Loucy (cell line): ENCODE data around the gene LHFPL2.
A peak's percentile ranks its signal among the peaks of the same experiment; 100 is the strongest.

ENCODE experiments used
- H2AFZ ChIP-seq: fragments of 200-600 bp; sonication (generic); 2 replicates; pipeline ENCODE4 v1.6.0; 2016; ENCODE audit warnings: antibody characterized with exemption, mild to moderate bottlenecking, low read length, moderate library complexity
- H3F3A ChIP-seq: fragments of 200-600 bp; 2 replicates; pipeline ENCODE4 v1.6.0; 2016; ENCODE audit warnings: antibody characterized with exemption, low read depth, mild to moderate bottlenecking
- H3K27me3 ChIP-seq: fragments of 200-600 bp; sonication (generic); 2 replicates; pipeline ENCODE4 v1.6.1; 2014; ENCODE audit warnings: low read length, mild to moderate bottlenecking; ENCODE audit not compliant: insufficient read depth, poor library complexity, severe bottlenecking
- H3K36me3 ChIP-seq: fragments of 200-600 bp; sonication (generic); 2 replicates; pipeline ENCODE4 v1.6.1; 2016; ENCODE audit warnings: low read length; ENCODE audit not compliant: insufficient read depth
- H3K4me1 ChIP-seq: fragments of 200-600 bp; sonication (generic); 2 replicates; pipeline ENCODE4 v1.5.1; 2014; ENCODE audit warnings: low read length, mild to moderate bottlenecking; ENCODE audit not compliant: insufficient read depth, poor library complexity, severe bottlenecking
- H3K4me2 ChIP-seq: fragments of 200-600 bp; sonication (generic); 2 replicates; pipeline ENCODE4 v1.6.0; 2014; ENCODE audit warnings: antibody characterized with exemption, low read length, low read depth, mild to moderate bottlenecking; ENCODE audit not compliant: poor library complexity, severe bottlenecking
- H3K4me3 ChIP-seq: fragments of 200-600 bp; sonication (generic); 2 replicates; pipeline ENCODE4 v1.5.1; 2014; ENCODE audit warnings: low read length, mild to moderate bottlenecking, mixed read lengths; ENCODE audit not compliant: poor library complexity, severe bottlenecking
- H3K79me2 ChIP-seq: fragments of 200-600 bp; sonication (generic); 2 replicates; pipeline ENCODE4 v1.6.1; 2014; ENCODE audit warnings: low read length; ENCODE audit not compliant: insufficient read depth
- H3K9ac ChIP-seq: fragments of 200-600 bp; sonication (generic); 2 replicates; pipeline ENCODE4 v1.6.0; 2014; ENCODE audit warnings: mild to moderate bottlenecking, low read depth, low read length, moderate library complexity; ENCODE audit not compliant: poor library complexity, severe bottlenecking
- H3K9me2 ChIP-seq: fragments of 200-600 bp; sonication (generic); replicated peaks from 2 replicates; pipeline ENCODE4 v1.6.1; 2016; ENCODE audit warnings: low read depth, low read length, mixed read lengths
- H3K9me3 ChIP-seq: fragments of 200-600 bp; sonication (generic); 2 replicates; pipeline ENCODE4 v1.6.1; 2014; ENCODE audit warnings: mild to moderate bottlenecking, antibody characterized with exemption, low read length, low read depth; ENCODE audit not compliant: insufficient read depth
- H4K20me1 ChIP-seq: fragments of 200-600 bp; sonication (generic); 2 replicates; pipeline ENCODE4 v1.6.0; 2014; ENCODE audit warnings: antibody characterized with exemption, low read length, mild to moderate bottlenecking; ENCODE audit not compliant: insufficient read depth, poor library complexity, severe bottlenecking
- CTCF ChIP-seq: fragments of 200-600 bp; sonication (generic); conservative IDR thresholded peaks from 2 replicates; pipeline ENCODE4 v1.5.1; 2014; ENCODE audit warnings: mild to moderate bottlenecking, antibody characterized with exemption, low read length
- EZH2phosphoT487 ChIP-seq: fragments of 200-600 bp; IDR thresholded peaks from 2 replicates; pipeline ENCODE4 v1.6.1; 2018; ENCODE audit warnings: antibody characterized with exemption, mild to moderate bottlenecking, moderate library complexity, borderline replicate concordance

The LHFPL2 gene

GRCh38 chr5:78560000-78560855, 88.3 kb downstream of the LHFPL2 start:
- no peak for TF ChIP-seq EZH2phosphoT487
- TF ChIP-seq CTCF: no peak
- Histone ChIP-seq H3K4me3 (no peak overlapping the region), H3K9me3 (no peaks in the 10 kb centered on the region), H2AFZ (no peak overlapping the region), H4K20me1 (no peaks in the 10 kb centered on the region), H3K27me3 (no peaks in the 10 kb centered on the region), H3K4me2 (no peak overlapping the region), H3K79me2 (no peaks in the 10 kb centered on the region), H3F3A (no peaks in the 10 kb centered on the region), H3K36me3 (no peaks in the 10 kb centered on the region), H3K9me2 (no peaks in the 10 kb centered on the region), H3K4me1 (no peaks in the 10 kb centered on the region), H3K9ac (no peak overlapping the region)

- Histone ChIP-seq H3K9ac (no peak overlapping the region), H4K20me1 (no peaks in the 10 kb centered on the region), H3K4me3 (no peak overlapping the region), H3K9me3 (no peaks in the 10 kb centered on the region), H3K4me2 (no peak overlapping the region), H3K4me1 (no peaks in the 10 kb centered on the region), H3K27me3 (no peaks in the 10 kb centered on the region), H3K36me3 (no peaks in the 10 kb centered on the region), H2AFZ (no peak overlapping the region), H3K79me2 (no peaks in the 10 kb centered on the region), H3K9me2 (no peaks in the 10 kb centered on the region), H3F3A (no peaks in the 10 kb centered on the region)
- TF ChIP-seq CTCF (no peak), EZH2phosphoT487 (no peak)
Observed at GRCh38 chr5:78557601-78558000, 91.0 kb downstream of the LHFPL2 start.

- no peaks in the 10 kb centered on the region for H3K4me1 ChIP-seq
- H2AFZ ChIP-seq: no peak overlapping the region
- no peak overlapping the region for H3K9ac ChIP-seq
- peak; percentile 40 for TF ChIP-seq CTCF
- no peak for TF ChIP-seq EZH2phosphoT487
- H4K20me1 ChIP-seq: no peaks in the 10 kb centered on the region
- no peaks in the 10 kb centered on the region for H3K9me3 ChIP-seq
- no peak overlapping the region for H3K4me3 ChIP-seq
- no peak overlapping the region for H3K4me2 ChIP-seq
- H3K9me2 ChIP-seq: no peaks in the 10 kb centered on the region
- no peaks in the 10 kb centered on the region for H3F3A ChIP-seq
- no peaks in the 10 kb centered on the region for H3K36me3 ChIP-seq
- no peaks in the 10 kb centered on the region for H3K27me3 ChIP-seq
- H3K79me2 ChIP-seq: no peaks in the 10 kb centered on the region
Observed at GRCh38 chr5:78555870-78556269, 92.7 kb downstream of the LHFPL2 start.
